Mesothelial cell of epicardium (in vitro differentiated cells): ENCODE results near the gene CDK5RAP2. TPM values are rescaled to one million over a fixed set of nuclear protein-coding genes. Genes with fewer than 3 reads are reported as not detected.

Experiments used
- DNase-seq, 2 experiments: peaks; one replicate each; pipeline ENCODE4 v3.0.0; 2021; ENCODE audit warnings: low spot score in 2 of 2; ENCODE audit not compliant: unreplicated experiment in 2 of 2
- H3K27ac Mint-ChIP-seq: 2 replicates; pipeline ENCODE4 v1.8.0; 2021; ENCODE audit warnings: mixed read lengths
- H3K27me3 Mint-ChIP-seq: 2 replicates; pipeline ENCODE4 v1.8.0; 2021; ENCODE audit warnings: low read depth, mixed read lengths
- H3K36me3 Mint-ChIP-seq: 2 replicates; pipeline ENCODE4 v1.8.0; 2021; ENCODE audit warnings: mixed read lengths
- H3K4me1 Mint-ChIP-seq: 2 replicates; pipeline ENCODE4 v1.8.0; 2021; ENCODE audit warnings: mixed read lengths
- H3K4me3 Mint-ChIP-seq: 2 replicates; pipeline ENCODE4 v1.8.0; 2021; ENCODE audit warnings: mild to moderate bottlenecking, moderate library complexity, mixed read lengths
- H3K9me3 Mint-ChIP-seq: 2 replicates; pipeline ENCODE4 v1.8.0; 2021; ENCODE audit warnings: mixed read lengths
- total RNA-seq: library from RNA; stranded (reverse); gene quantifications from 3 replicates; pipeline ENCODE4 v1.2.1, GENCODE V29; 2021
- TF ChIP-seq, protein P1 (sequence below): fragments of 200-600 bp; sonication (generic); IDR thresholded peaks from one replicate; pipeline ENCODE4 v1.5.0; 2021; ENCODE audit warnings: antibody characterized with exemption; ENCODE audit not compliant: unreplicated experiment

The CDK5RAP2 gene
- total RNA-seq, 1 donor from 2014 or later: 71.0 TPM

GRCh38 chr9:120545701-120546550 is 34.0 kb downstream of the CDK5RAP2 start:
- no peak overlapping the region for H3K4me3 Mint-ChIP-seq
- TF ChIP-seq, protein P1, sequence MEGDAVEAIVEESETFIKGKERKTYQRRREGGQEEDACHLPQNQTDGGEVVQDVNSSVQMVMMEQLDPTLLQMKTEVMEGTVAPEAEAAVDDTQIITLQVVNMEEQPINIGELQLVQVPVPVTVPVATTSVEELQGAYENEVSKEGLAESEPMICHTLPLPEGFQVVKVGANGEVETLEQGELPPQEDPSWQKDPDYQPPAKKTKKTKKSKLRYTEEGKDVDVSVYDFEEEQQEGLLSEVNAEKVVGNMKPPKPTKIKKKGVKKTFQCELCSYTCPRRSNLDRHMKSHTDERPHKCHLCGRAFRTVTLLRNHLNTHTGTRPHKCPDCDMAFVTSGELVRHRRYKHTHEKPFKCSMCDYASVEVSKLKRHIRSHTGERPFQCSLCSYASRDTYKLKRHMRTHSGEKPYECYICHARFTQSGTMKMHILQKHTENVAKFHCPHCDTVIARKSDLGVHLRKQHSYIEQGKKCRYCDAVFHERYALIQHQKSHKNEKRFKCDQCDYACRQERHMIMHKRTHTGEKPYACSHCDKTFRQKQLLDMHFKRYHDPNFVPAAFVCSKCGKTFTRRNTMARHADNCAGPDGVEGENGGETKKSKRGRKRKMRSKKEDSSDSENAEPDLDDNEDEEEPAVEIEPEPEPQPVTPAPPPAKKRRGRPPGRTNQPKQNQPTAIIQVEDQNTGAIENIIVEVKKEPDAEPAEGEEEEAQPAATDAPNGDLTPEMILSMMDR: no peak
- H3K27me3 Mint-ChIP-seq: no peaks in the 10 kb centered on the region
- no peak for DNase-seq
- H3K4me1 Mint-ChIP-seq: no peaks in the 10 kb centered on the region
- H3K9me3 Mint-ChIP-seq: no peaks in the 10 kb centered on the region
- no peak overlapping the region for H3K27ac Mint-ChIP-seq
- peaks cover 33% of the 10 kb centered on the region for H3K36me3 Mint-ChIP-seq

GRCh38 chr9:120544441-120544840 is 35.5 kb downstream of the CDK5RAP2 start:
- no peaks in the 10 kb centered on the region for H3K27me3 Mint-ChIP-seq
- no peak for DNase-seq
- no peaks in the 10 kb centered on the region for H3K9me3 Mint-ChIP-seq
- H3K4me3 Mint-ChIP-seq: no peak overlapping the region
- no peak overlapping the region for H3K27ac Mint-ChIP-seq
- TF ChIP-seq, protein P1: no peak
- H3K36me3 Mint-ChIP-seq: peaks cover 25% of the 10 kb centered on the region
- no peaks in the 10 kb centered on the region for H3K4me1 Mint-ChIP-seq

GRCh38 chr9:120542701-120543490 is 37.1 kb downstream of the CDK5RAP2 start:
- Mint-ChIP-seq H3K4me1 (no peaks in the 10 kb centered on the region), H3K27ac (no peak overlapping the region), H3K4me3 (no peak overlapping the region), H3K36me3 (peaks cover 19% of the 10 kb centered on the region), H3K27me3 (no peaks in the 10 kb centered on the region), H3K9me3 (no peaks in the 10 kb centered on the region)
- no peak for DNase-seq
- TF ChIP-seq, protein P1: no peak

- Mint-ChIP-seq H3K27ac (no peak overlapping the region), H3K4me1 (no peaks in the 10 kb centered on the region), H3K36me3 (peaks cover 19% of the 10 kb centered on the region), H3K27me3 (no peaks in the 10 kb centered on the region), H3K4me3 (no peak overlapping the region), H3K9me3 (no peaks in the 10 kb centered on the region)
- TF ChIP-seq, protein P1: no peak
- DNase-seq: no peak
Observed at GRCh38 chr9:120541921-120542320, 38.0 kb downstream of the CDK5RAP2 start.

- Mint-ChIP-seq H3K27ac (no peak overlapping the region), H3K4me1 (no peaks in the 10 kb centered on the region), H3K4me3 (no peak overlapping the region), H3K36me3 (peaks cover 35% of the 10 kb centered on the region), H3K9me3 (no peaks in the 10 kb centered on the region), H3K27me3 (no peaks in the 10 kb centered on the region)
- TF ChIP-seq, protein P1: no peak
- DNase-seq: no peak
Observed at GRCh38 chr9:120539951-120540350, 40.0 kb downstream of the CDK5RAP2 start.
